Endothelial cell of umbilical vein (primary cell): ENCODE results near the gene CHST15. TPM values are rescaled to one million over a fixed set of nuclear protein-coding genes. Genes with fewer than 3 reads are reported as not detected.

Experiments used
- BruUV-seq: library from RNA; stranded (reverse); fragments of 400-500 nt; replicated peaks from 2 replicates; lab custom pipeline; 2021; lab: Mats Ljungman, UMichigan
- CTCF ChIA-PET: fragments of 300-600, 350-600 bp; sonication (Branson Sonifier 250); formaldehyde crosslinking; loops from one replicate; lab custom pipeline; 2021; ENCODE audit warnings: antibody characterized with exemption, inconsistent platforms; lab: Charles Lee
- POLR2A ChIA-PET: fragments of 300-600, 350-600 bp; sonication (Branson Sonifier 250); formaldehyde crosslinking; loops from one replicate; lab custom pipeline; 2021; ENCODE audit warnings: antibody characterized with exemption, inconsistent platforms; lab: Charles Lee
- DNase-seq: peaks from one replicate; pipeline ENCODE4 v3.0.0-alpha.2; 2011; ENCODE audit warnings: low read depth, low spot score
- FAIRE-seq: peaks from 2 replicates; lab custom pipeline; 2011; peaks lifted over from hg19 to GRCh38; lab: Jason Lieb, UNC
- H2AFZ ChIP-seq: 2 replicates; pipeline ENCODE4 v1.6.0; 2012; ENCODE audit warnings: low read depth, low read length, control low read depth, inconsistent platforms
- H3K27ac ChIP-seq: 2 replicates; pipeline ENCODE4 v1.5.1; 2011; ENCODE audit warnings: low read depth, mild to moderate bottlenecking, control low read depth, low read length, moderate library complexity; ENCODE audit not compliant: insufficient read depth
- H3K27me3 ChIP-seq, 2 experiments: 2 replicates each; pipeline versions ENCODE4 v1.6.0 to v1.6.1; 2011; ENCODE audit warnings: low read length in 2 of 2, mixed read lengths in 1 of 2; ENCODE audit not compliant: control insufficient read depth in 2 of 2, insufficient read depth in 2 of 2
- H3K36me3 ChIP-seq, 2 experiments: 2 replicates in 1 of 2; 3 replicates in 1 of 2; pipeline ENCODE4 v1.5.1; 2011; ENCODE audit warnings: low read length in 2 of 2, mild to moderate bottlenecking in 1 of 2, moderate library complexity in 1 of 2; ENCODE audit not compliant: control insufficient read depth in 2 of 2, insufficient read depth in 2 of 2; ENCODE audit errors: extremely low read depth in 1 of 2
- H3K4me1 ChIP-seq: 3 replicates; pipeline ENCODE4 v1.5.1; 2011; ENCODE audit warnings: mild to moderate bottlenecking, low read length; ENCODE audit not compliant: control insufficient read depth, insufficient read depth; ENCODE audit errors: extremely low read depth
- H3K4me2 ChIP-seq: 2 replicates; pipeline ENCODE4 v1.6.1; 2011; ENCODE audit warnings: low read length, control low read depth, mixed read lengths; ENCODE audit not compliant: insufficient read depth
- H3K4me3 ChIP-seq, 3 experiments: fragments of 200-600 bp in 1 of 3; sonication (generic), shearing (Covaris generic) in 1 of 3; replicated peaks in 1 of 3; 2 replicates each; pipeline ENCODE4 v1.5.1; 2011 to 2016; ENCODE audit warnings: control low read depth in 3 of 3, low read length in 3 of 3, mild to moderate bottlenecking in 2 of 3, inconsistent platforms in 1 of 3, low read depth in 1 of 3, moderate library complexity in 1 of 3; ENCODE audit not compliant: insufficient read depth in 1 of 3
- H3K79me2 ChIP-seq: 2 replicates; pipeline ENCODE4 v1.6.0; 2012; ENCODE audit warnings: low read length, inconsistent platforms; ENCODE audit not compliant: control insufficient read depth, insufficient read depth
- H3K9ac ChIP-seq: replicated peaks from 2 replicates; pipeline ENCODE3; 2011; ENCODE audit warnings: low read length, control low read depth; ENCODE audit not compliant: insufficient read depth; ENCODE audit errors: extremely low read depth
- H3K9me1 ChIP-seq: replicated peaks from 3 replicates; pipeline ENCODE4 v1.6.0; 2011; ENCODE audit warnings: mild to moderate bottlenecking, low read length; ENCODE audit not compliant: control insufficient read depth, insufficient read depth; ENCODE audit errors: extremely low read depth
- H3K9me3 ChIP-seq: replicated peaks from 2 replicates; pipeline ENCODE4 v1.5.1; 2012; ENCODE audit warnings: low read length, inconsistent platforms; ENCODE audit not compliant: control insufficient read depth, insufficient read depth
- H4K20me1 ChIP-seq: replicated peaks from 2 replicates; pipeline ENCODE3; 2011; ENCODE audit warnings: mild to moderate bottlenecking, low read length; ENCODE audit not compliant: control insufficient read depth, insufficient read depth; ENCODE audit errors: extremely low read depth
- EZH2 ChIP-seq: IDR thresholded peaks from 2 replicates; pipeline ENCODE4 v1.6.1; 2012; ENCODE audit warnings: borderline replicate concordance, low read depth, mild to moderate bottlenecking, moderate library complexity, low read length, inconsistent platforms; ENCODE audit not compliant: severe bottlenecking
- FOS ChIP-seq: IDR thresholded peaks from 2 replicates; pipeline ENCODE4 v1.6.1; 2011; ENCODE audit warnings: mild to moderate bottlenecking, low read length, moderate library complexity, borderline replicate concordance; ENCODE audit not compliant: insufficient read depth
- GATA2 ChIP-seq: IDR thresholded peaks from 2 replicates; pipeline ENCODE4 v1.7.0; 2011; ENCODE audit warnings: low read depth, mild to moderate bottlenecking, moderate library complexity, mixed read lengths, low read length; ENCODE audit not compliant: insufficient read length, insufficient read depth
- JUN ChIP-seq: IDR thresholded peaks from 2 replicates; pipeline ENCODE4 v1.6.1; 2011; ENCODE audit warnings: borderline replicate concordance, low read depth; ENCODE audit not compliant: insufficient read length, insufficient read depth
- MYC ChIP-seq: IDR thresholded peaks from one replicate; pipeline ENCODE4 v1.6.1; 2011; ENCODE audit warnings: mild to moderate bottlenecking, low read depth, low read length
- POLR2A ChIP-seq: IDR thresholded peaks from 2 replicates; pipeline ENCODE4 v1.6.1; 2012; ENCODE audit warnings: low read depth, mild to moderate bottlenecking, control low read depth, low read length
- POLR2AphosphoS5 ChIP-seq: IDR thresholded peaks from 2 replicates; pipeline ENCODE4 v1.6.1; 2012; ENCODE audit warnings: low read depth, mild to moderate bottlenecking, control low read depth, low read length, moderate library complexity; ENCODE audit not compliant: insufficient read depth
- dilution Hi-C: fragments of 300-500 bp; cut with MboI; formaldehyde crosslinking; loops from one replicate; pipeline ENCODE4 v1.15.0; 2019; ENCODE audit warnings: low sequenced_read_pairs; ENCODE audit not compliant: extremely low pct_ligation_motif_present
- intact Hi-C: fragments of 100-400 bp; cut with micrococcal nuclease; formaldehyde crosslinking; loops from one replicate; pipeline ENCODE4 v1.10.0; 2022
- polyA plus RNA-seq, 4 experiments: library from polyadenylated mRNA; depleted of rRNA in 3 of 4; stranded (reverse) in 3 of 4; unstranded in 1 of 4; fragments of >200 nt; gene quantifications; 2 replicates each; pipeline versions ENCODE4 v1.2.1 to v1.2.3, GENCODE V29; 2011 to 2012; ENCODE audit warnings: missing spikeins in 1 of 4
- total RNA-seq: library from RNA; stranded (reverse); gene quantifications from 2 replicates; pipeline ENCODE4 v1.2.3, GENCODE V29; 2021
- TF ChIP-seq, protein P1 (sequence below): IDR thresholded peaks from 2 replicates; pipeline ENCODE4 v1.6.1; 2011; ENCODE audit not compliant: insufficient read depth, insufficient read length
- TF ChIP-seq, protein P2 (sequence below), 2 donors: IDR thresholded peaks; 1 replicate in 1 of 2; 2 replicates in 1 of 2; pipeline ENCODE4 v1.5.1; 2011; ENCODE audit warnings: low read length in 2 of 2, mild to moderate bottlenecking in 2 of 2, moderate library complexity in 2 of 2, control low read depth in 1 of 2, inconsistent platforms in 1 of 2, low read depth in 1 of 2; ENCODE audit not compliant: insufficient read depth in 1 of 2; ENCODE audit errors: extremely low read depth in 1 of 2

CHST15 gene
- total and polyA plus RNA-seq, 2 donors (not counting 3 experiments of a cell fraction or from before 2014, with no cell fraction given): 23.1 to 29.2 TPM

DNA sequence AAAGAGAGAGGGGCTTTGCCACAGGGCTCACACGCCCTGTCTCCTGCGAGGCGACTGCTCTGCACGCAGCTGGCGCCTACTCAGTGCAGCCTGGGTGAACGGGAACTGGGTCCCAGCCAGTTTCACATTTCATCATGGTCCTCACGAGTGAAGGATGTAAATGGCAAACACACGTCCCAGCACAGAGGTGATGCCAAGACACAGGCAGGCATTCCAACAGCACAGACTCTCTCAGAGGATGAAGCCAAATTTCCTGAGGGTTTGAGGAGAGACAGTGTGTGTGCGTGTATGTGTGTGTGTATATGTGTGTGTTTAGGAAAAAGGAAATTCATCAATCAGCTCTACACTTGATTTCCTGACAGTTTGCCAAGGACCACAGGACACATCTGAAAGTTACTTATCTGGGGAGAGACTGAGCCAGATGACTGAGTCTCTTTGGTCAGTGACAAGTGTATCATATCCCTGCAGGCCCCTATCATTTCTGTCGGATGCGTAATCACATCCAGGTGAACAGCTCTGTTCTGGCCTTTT lies 53.9 kb downstream of the CHST15 start:
- Histone ChIP-seq H3K9ac (no peak overlapping the region), H3K4me2 (no peak overlapping the region), H2AFZ (no peak overlapping the region), H3K27ac (no peak overlapping the region), H3K4me3 (no peak overlapping the region), H3K9me3 (no peaks in the 10 kb centered on the region), H3K36me3 (peaks cover 0 to 34% of the 10 kb centered on the region in 2 experiments), H3K4me1 (peaks cover 4% of the 10 kb centered on the region), H3K9me1 (no peaks in the 10 kb centered on the region), H4K20me1 (no peaks in the 10 kb centered on the region), H3K79me2 (no peaks in the 10 kb centered on the region), H3K27me3 (no peaks in the 10 kb centered on the region)
- no TSS peak for BruUV-seq
- intact Hi-C loops: no loop called here
- TF ChIP-seq POLR2A: no peak
- TF ChIP-seq POLR2AphosphoS5: no peak
- peak; percentile 48 for TF ChIP-seq GATA2
- FAIRE-seq (peak; percentile 75), DNase-seq (peak; percentile 89)
- dilution Hi-C loops: no loop called here
- ChIA-PET CTCF (interaction anchor here (0.7 to 2.2 kb wide), 2 partner anchors 87 to 349 kb away, joined by 3 to 10 read pairs; no protein-coding TSS in a partner anchor), POLR2A (no interaction called here)

DNA sequence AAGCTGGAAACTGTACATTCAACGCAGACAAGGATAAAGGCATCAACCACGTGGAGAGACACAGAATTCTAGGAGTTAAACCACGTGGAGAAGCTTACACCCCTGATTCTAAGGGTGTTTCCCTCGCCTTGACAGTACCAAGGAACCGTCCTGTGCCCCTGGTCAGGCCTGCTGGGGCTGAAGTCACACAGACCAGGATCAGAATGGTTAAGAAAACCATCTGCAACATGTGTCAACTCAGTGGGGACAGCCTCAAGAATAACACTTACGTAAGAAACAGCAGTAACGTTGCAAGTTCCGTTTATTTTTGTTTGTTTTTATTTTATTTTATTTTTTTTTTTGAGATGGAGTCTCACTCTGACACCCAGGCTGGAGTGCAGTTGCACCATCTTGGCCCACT lies 55.6 kb downstream of the CHST15 start:
- BruUV-seq: no TSS peak
- no peaks in the 10 kb centered on the region for H4K20me1 ChIP-seq
- H3K9me3 ChIP-seq: no peaks in the 10 kb centered on the region
- no peaks in the 10 kb centered on the region for H3K79me2 ChIP-seq
- POLR2A ChIA-PET: no interaction called here
- peaks cover 0 to 23% of the 10 kb centered on the region in 2 experiments for H3K36me3 ChIP-seq
- FAIRE-seq (no peak), DNase-seq (no peak)
- CTCF ChIA-PET: no interaction called here
- H3K4me3 ChIP-seq: no peak overlapping the region
- H3K27me3 ChIP-seq: no peaks in the 10 kb centered on the region
- intact Hi-C loops (no loop called here), dilution Hi-C loops (no loop called here)
- no peaks in the 10 kb centered on the region for H3K9me1 ChIP-seq
- H3K27ac ChIP-seq: no peak overlapping the region
- no peak overlapping the region for H3K4me2 ChIP-seq
- TF ChIP-seq, protein P1, sequence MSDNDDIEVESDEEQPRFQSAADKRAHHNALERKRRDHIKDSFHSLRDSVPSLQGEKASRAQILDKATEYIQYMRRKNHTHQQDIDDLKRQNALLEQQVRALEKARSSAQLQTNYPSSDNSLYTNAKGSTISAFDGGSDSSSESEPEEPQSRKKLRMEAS: no peak
- TF ChIP-seq POLR2A: no peak
- no peak for TF ChIP-seq MYC
- TF ChIP-seq POLR2AphosphoS5: no peak
- no peak for TF ChIP-seq EZH2
- no peak for TF ChIP-seq FOS
- TF ChIP-seq, protein P2, sequence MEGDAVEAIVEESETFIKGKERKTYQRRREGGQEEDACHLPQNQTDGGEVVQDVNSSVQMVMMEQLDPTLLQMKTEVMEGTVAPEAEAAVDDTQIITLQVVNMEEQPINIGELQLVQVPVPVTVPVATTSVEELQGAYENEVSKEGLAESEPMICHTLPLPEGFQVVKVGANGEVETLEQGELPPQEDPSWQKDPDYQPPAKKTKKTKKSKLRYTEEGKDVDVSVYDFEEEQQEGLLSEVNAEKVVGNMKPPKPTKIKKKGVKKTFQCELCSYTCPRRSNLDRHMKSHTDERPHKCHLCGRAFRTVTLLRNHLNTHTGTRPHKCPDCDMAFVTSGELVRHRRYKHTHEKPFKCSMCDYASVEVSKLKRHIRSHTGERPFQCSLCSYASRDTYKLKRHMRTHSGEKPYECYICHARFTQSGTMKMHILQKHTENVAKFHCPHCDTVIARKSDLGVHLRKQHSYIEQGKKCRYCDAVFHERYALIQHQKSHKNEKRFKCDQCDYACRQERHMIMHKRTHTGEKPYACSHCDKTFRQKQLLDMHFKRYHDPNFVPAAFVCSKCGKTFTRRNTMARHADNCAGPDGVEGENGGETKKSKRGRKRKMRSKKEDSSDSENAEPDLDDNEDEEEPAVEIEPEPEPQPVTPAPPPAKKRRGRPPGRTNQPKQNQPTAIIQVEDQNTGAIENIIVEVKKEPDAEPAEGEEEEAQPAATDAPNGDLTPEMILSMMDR (IDR thresholded peaks at IDR 0.05; ENCODE audit: extremely low read depth in 1 of 2, insufficient read depth in 1 of 2, low read depth in 1 of 2, low read length in 2 of 2): no peak
- no peak for TF ChIP-seq JUN
- TF ChIP-seq GATA2: no peak
- no peak overlapping the region for H2AFZ ChIP-seq
- H3K4me1 ChIP-seq: peaks cover 4% of the 10 kb centered on the region
- no peak overlapping the region for H3K9ac ChIP-seq
